C4-2B (cell line): ENCODE results near the gene RGS9.

Experiments
- H3K27ac ChIP-seq: fragments of 450-650 bp; 2 replicates; pipeline ENCODE4 v1.5.1; 2017
- ZFX ChIP-seq: fragments of 450-650 bp; IDR thresholded peaks from 2 replicates; pipeline ENCODE4 v1.6.1; 2017
- TF ChIP-seq, protein P1 (sequence below): fragments of 450-650 bp; conservative IDR thresholded peaks from 2 replicates; pipeline ENCODE4 v1.5.1; 2017; ENCODE audit warnings: mild to moderate bottlenecking

RGS9 gene

DNA sequence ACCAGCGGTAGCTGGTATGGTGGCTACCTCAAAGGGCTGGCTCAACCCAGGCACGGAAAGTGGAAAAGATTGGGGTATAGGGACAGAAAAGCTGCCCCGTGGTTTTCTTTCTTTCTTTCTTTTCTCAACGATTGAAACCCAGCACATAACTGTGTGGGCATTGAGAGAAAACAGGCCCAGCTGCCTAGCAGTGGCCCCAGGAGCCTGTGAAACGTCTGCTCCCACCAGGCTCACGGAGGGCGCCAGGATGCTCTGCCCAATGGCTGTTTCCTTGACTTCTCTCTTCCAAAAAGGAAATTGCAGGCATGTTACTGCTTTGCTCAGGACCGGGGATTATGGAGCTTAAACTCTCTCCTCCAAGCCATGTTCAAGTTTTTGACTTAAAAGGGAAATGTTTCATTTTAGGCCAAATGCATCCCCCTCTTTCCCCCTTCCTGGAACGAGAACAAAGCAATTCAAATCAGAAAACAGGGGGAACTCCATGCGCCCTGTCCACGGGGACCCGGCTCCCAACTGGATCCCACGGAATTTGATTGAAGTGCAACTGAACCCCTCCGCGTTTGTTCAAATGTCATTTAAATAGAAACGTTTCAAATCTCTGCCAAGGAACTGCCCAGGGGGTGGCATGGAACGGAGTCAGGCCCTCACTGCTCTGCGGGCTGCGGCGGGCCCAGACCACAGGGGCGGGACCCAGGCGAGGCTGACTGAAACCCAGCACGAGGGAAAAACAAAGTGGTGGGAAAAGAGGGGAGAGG, 133.5 kb downstream of the RGS9 start:
- TF ChIP-seq, protein P1, sequence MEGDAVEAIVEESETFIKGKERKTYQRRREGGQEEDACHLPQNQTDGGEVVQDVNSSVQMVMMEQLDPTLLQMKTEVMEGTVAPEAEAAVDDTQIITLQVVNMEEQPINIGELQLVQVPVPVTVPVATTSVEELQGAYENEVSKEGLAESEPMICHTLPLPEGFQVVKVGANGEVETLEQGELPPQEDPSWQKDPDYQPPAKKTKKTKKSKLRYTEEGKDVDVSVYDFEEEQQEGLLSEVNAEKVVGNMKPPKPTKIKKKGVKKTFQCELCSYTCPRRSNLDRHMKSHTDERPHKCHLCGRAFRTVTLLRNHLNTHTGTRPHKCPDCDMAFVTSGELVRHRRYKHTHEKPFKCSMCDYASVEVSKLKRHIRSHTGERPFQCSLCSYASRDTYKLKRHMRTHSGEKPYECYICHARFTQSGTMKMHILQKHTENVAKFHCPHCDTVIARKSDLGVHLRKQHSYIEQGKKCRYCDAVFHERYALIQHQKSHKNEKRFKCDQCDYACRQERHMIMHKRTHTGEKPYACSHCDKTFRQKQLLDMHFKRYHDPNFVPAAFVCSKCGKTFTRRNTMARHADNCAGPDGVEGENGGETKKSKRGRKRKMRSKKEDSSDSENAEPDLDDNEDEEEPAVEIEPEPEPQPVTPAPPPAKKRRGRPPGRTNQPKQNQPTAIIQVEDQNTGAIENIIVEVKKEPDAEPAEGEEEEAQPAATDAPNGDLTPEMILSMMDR: no peak
- no peak for TF ChIP-seq ZFX
- no peak overlapping the region for H3K27ac ChIP-seq

DNA sequence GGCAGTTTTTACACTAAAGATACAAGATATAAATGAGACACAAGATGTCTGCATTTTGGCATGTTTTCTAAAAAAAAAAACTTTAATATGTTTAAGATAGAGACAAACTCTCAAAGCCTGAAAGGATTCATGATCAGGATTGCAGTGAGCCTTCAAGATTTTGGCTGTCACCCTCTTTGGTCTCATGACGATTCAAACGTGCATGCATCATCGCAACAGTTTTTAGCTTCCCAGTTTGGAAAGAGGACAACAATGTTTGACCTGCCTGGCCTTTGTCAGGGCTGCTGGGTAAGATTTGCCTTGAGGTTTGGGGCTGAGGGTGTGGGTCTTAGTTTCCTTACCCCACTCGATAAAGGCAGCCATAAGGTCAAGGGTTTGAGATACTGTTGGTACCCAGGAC, 134.1 kb downstream of the RGS9 start:
- no peak overlapping the region for H3K27ac ChIP-seq
- TF ChIP-seq, protein P1: no peak
- TF ChIP-seq ZFX: no peak
